Transverse colon (tissue), 4 donors: ENCODE results near the gene SERBP1. TPM values are rescaled to one million over a fixed set of nuclear protein-coding genes. Genes with fewer than 3 reads are reported as not detected.

Experiments
- DNase-seq: peaks from one replicate; pipeline ENCODE4 v3.0.0-alpha.2; 2019
- H3K27ac ChIP-seq, 4 donors: fragments of 200-600 bp; sonication (generic); 2 replicates each; pipeline ENCODE4 v1.5.1; 2016 to 2018; ENCODE audit warnings: inconsistent platforms in 4 of 4
- H3K27me3 ChIP-seq: fragments of 200-600 bp; sonication (generic); 2 replicates; pipeline ENCODE4 v1.5.1; 2017; ENCODE audit warnings: inconsistent platforms
- H3K36me3 ChIP-seq, 4 donors: fragments of 200-600 bp; sonication (generic); 2 replicates each; pipeline ENCODE4 v1.5.1; 2017 to 2019; ENCODE audit warnings: inconsistent platforms in 4 of 4
- H3K4me1 ChIP-seq, 4 donors: fragments of 200-600 bp; sonication (generic); 2 replicates each; pipeline ENCODE4 v1.5.1; 2017 to 2020; ENCODE audit warnings: inconsistent platforms in 4 of 4
- H3K4me3 ChIP-seq, 4 donors: fragments of 200-600 bp; sonication (generic); 1 replicate in 1 of 4; 2 replicates in 3 of 4; pipeline versions ENCODE4 v1.5.1 to v1.6.1; 2017 to 2019; ENCODE audit warnings: inconsistent platforms in 4 of 4
- H3K9me3 ChIP-seq, 2 donors: fragments of 200-600 bp; sonication (generic); 2 replicates each; pipeline ENCODE4 v1.5.1; 2017 to 2019; ENCODE audit warnings: inconsistent platforms in 2 of 2
- CTCF ChIP-seq, 5 experiments: fragments of 200-600 bp in 3 of 5; fragments of 450-650 bp in 2 of 5; sonication (generic) in 3 of 5; IDR thresholded peaks; 1 replicate in 2 of 5; 2 replicates in 3 of 5; pipeline ENCODE4 v1.5.1; 2016 to 2017; ENCODE audit warnings: antibody characterized with exemption in 5 of 5, inconsistent platforms in 3 of 5, mild to moderate bottlenecking in 2 of 5, moderate library complexity in 1 of 5
- EP300 ChIP-seq: sonication (generic); formaldehyde crosslinking; IDR thresholded peaks from one replicate; pipeline ENCODE4 v1.6.1; 2017; ENCODE audit warnings: antibody characterized with exemption, low read depth
- POLR2A ChIP-seq: fragments of 450-650 bp; IDR thresholded peaks from one replicate; pipeline ENCODE4 v1.6.1; 2016; ENCODE audit warnings: antibody characterized with exemption, mild to moderate bottlenecking, moderate library complexity
- POLR2AphosphoS5 ChIP-seq, 3 donors: sonication (generic); formaldehyde crosslinking; IDR thresholded peaks; one replicate each; pipeline ENCODE4 v1.6.1; 2016; ENCODE audit warnings: antibody characterized with exemption in 3 of 3
- WGBS, 2 donors: methylation state at CpG; one replicate each; pipeline ENCODE4 v1.1.5; 2018; ENCODE audit warnings: low coverage in 1 of 2; 5-methylcytosine and 5-hydroxymethylcytosine counted together
- in situ Hi-C, 4 donors: fragments of 200-750 bp; cut with MboI; loops; one replicate each; pipeline versions ENCODE4 v1.15.0 to v1.15.1; 2017; ENCODE audit warnings: low sequenced_read_pairs in 3 of 4, low pct_ligation_motif_present in 1 of 4, low pct_unique_long_range_greater_than_20kb in 1 of 4
- intact Hi-C: fragments of 100-400 bp; cut with DNase I; formaldehyde crosslinking; loops from one replicate; pipeline ENCODE4 v1.15.1; 2023; ENCODE audit warnings: low total_unique reads
- total RNA-seq, 4 donors: library from RNA; depleted of rRNA; stranded (reverse); fragments of >200 nt; gene quantifications; one replicate each; pipeline ENCODE4 v1.1.0, GENCODE V29; 2016

Gene SERBP1
- total RNA-seq, 4 donors from 2014 or later, result 64.3 to 218 (median 158) TPM

DNA sequence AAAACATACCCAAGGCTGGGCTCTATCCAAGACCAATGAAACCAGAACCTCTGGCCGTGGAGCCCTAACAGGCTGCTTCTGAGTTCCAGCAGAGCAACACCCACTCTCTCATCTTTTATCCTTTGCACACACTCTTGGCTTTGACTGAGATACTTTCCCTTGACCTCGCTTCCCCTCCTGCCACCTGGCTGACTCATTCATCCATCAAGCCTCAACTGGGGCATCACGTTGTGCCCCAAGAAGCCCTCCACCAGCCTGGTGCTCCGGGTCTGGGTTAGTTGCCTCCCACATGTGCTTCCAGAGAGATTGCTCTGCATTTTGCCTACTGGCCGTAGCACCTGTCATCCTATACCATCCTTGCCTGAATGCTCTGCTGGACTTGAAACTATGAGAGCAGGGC is 34.5 kb upstream of the SERBP1 start:
- no peak overlapping the region for H3K27ac ChIP-seq
- no peak overlapping the region for H3K4me3 ChIP-seq
- no peaks in the 10 kb centered on the region for H3K27me3 ChIP-seq
- H3K4me1 ChIP-seq, result no peaks in the 10 kb centered on the region
- intact Hi-C loops, result no loop called here
- no peaks in the 10 kb centered on the region for H3K9me3 ChIP-seq
- in situ Hi-C loops, result no loop called here
- DNase-seq, result no peak
- WGBS, 2 donors, result 92 to 94% methylated on average over 2 to 5 of the region's 5 CpGs
- TF ChIP-seq EP300, result no peak
- TF ChIP-seq POLR2A, result no peak
- no peak for TF ChIP-seq CTCF (IDR thresholded peaks at IDR 0.05)
- no peak for TF ChIP-seq POLR2AphosphoS5 (IDR thresholded peaks at IDR 0.05)
- H3K36me3 ChIP-seq, result no peaks in the 10 kb centered on the region

- no peaks in the 10 kb centered on the region for H3K27me3 ChIP-seq
- no peak for DNase-seq
- H3K9me3 ChIP-seq, result no peaks in the 10 kb centered on the region
- no peaks in the 10 kb centered on the region for H3K36me3 ChIP-seq
- no peaks in the 10 kb centered on the region for H3K4me1 ChIP-seq
- TF ChIP-seq CTCF (IDR thresholded peaks at IDR 0.05) (no peak), EP300 (no peak), POLR2A (no peak), POLR2AphosphoS5 (IDR thresholded peaks at IDR 0.05) (no peak)
- no peak overlapping the region for H3K27ac ChIP-seq
- in situ Hi-C loops (no loop called here), intact Hi-C loops (no loop called here)
- H3K4me3 ChIP-seq, result no peak overlapping the region
- 91 to 98% methylated on average over 2 of the region's 2 CpGs for WGBS, 2 donors
These were observed 33.9 kb upstream of the SERBP1 start for GRCh38 chr1:67464058-67464457.

- H3K27me3 ChIP-seq, result no peaks in the 10 kb centered on the region
- WGBS, 2 donors, result 82 to 84% methylated on average over 2 to 7 of the region's 7 CpGs
- no peak for DNase-seq
- intact Hi-C loops (no loop called here), in situ Hi-C loops (no loop called here)
- no peaks in the 10 kb centered on the region for H3K9me3 ChIP-seq
- TF ChIP-seq POLR2A (no peak), EP300 (no peak)
- H3K36me3 ChIP-seq, result no peaks in the 10 kb centered on the region
- no peak overlapping the region for H3K4me3 ChIP-seq
- no peak overlapping the region for H3K27ac ChIP-seq
- H3K4me1 ChIP-seq, result no peaks in the 10 kb centered on the region
These were observed 33.2 kb upstream of the SERBP1 start for GRCh38 chr1:67463298-67463955.

- intact Hi-C loops, result no loop called here
- Histone ChIP-seq H3K27ac (no peak overlapping the region), H3K4me3 (no peak overlapping the region), H3K9me3 (no peaks in the 10 kb centered on the region), H3K4me1 (no peaks in the 10 kb centered on the region), H3K27me3 (no peaks in the 10 kb centered on the region), H3K36me3 (no peaks in the 10 kb centered on the region)
- no peak for DNase-seq
- in situ Hi-C loops, result no loop called here
- WGBS, 2 donors, result 64 to 70% methylated on average over 3 to 9 of the region's 9 CpGs
- TF ChIP-seq POLR2A, result no peak
- no peak for TF ChIP-seq EP300
- no peak for TF ChIP-seq POLR2AphosphoS5 (IDR thresholded peaks at IDR 0.05)
- TF ChIP-seq CTCF (IDR thresholded peaks at IDR 0.05), result no peak
These were observed 30.7 kb upstream of the SERBP1 start for GRCh38 chr1:67460676-67461500.
